Hepatocyte (in vitro differentiated cells): Measurements from ENCODE around the gene IL21R.

Experiments
- CTCF ChIP-seq: fragments of 200-600 bp; sonication (generic); IDR thresholded peaks from 2 replicates; pipeline ENCODE4 v1.5.1; 2016; ENCODE audit warnings: antibody characterized with exemption, mild to moderate bottlenecking; ENCODE audit not compliant: poor library complexity
- EZH2 ChIP-seq: fragments of 200-600 bp; sonication (generic); IDR thresholded peaks from 2 replicates; pipeline ENCODE4 v1.6.1; 2016; ENCODE audit warnings: antibody characterized with exemption, mild to moderate bottlenecking, borderline replicate concordance
- EZH2phosphoT487 ChIP-seq: fragments of 200-600 bp; sonication (generic); IDR thresholded peaks from one replicate; pipeline ENCODE4 v1.6.1; 2018; ENCODE audit warnings: antibody characterized with exemption, mild to moderate bottlenecking, low read depth, moderate library complexity; ENCODE audit not compliant: unreplicated experiment, severe bottlenecking

DNA sequence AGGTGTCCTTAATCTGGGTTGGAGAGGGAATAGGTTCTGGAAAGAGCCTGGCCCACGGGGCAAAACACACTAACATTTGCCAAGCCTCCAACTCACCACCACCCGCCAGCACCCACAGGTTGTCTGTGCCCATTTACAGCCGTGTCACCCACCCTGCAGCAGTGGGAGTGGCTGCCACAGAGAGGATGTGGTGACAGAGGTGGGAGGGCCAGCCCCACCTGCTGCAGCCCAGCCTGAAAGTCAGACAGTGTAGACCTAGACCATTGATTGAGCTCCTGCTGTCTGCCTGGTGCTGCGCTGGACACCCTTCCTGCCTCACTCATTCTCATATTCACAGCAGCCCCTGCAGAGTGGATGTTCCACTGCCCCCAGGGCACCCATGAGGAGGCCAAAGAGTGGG, 44.7 kb downstream of the IL21R start:
- TF ChIP-seq CTCF (no peak), EZH2 (no peak), EZH2phosphoT487 (no peak)
